Astrocyte of the cerebellum (primary cell): ENCODE data around the gene BICDL2.
"Not testable (repeated sequence)": the region's sequence is repeated elsewhere in the genome, so short reads cannot be mapped to it uniquely, and the experiment has no call there.

Source experiments
- DNase-seq: peaks from one replicate; pipeline ENCODE4 v3.0.0-alpha.2; 2011; ENCODE audit warnings: low read depth
- H3K4me3 ChIP-seq: 2 replicates; pipeline ENCODE4 v1.5.1; 2011; ENCODE audit warnings: mild to moderate bottlenecking, low read depth, low read length, moderate library complexity
- in situ Hi-C: cut with HindIII; loops from 2 replicates; pipeline ENCODE4 v1.10.0; 2017; ENCODE audit warnings: low sequenced_read_pairs
- TF ChIP-seq, protein P1 (sequence below): IDR thresholded peaks from 2 replicates; pipeline ENCODE4 v1.5.1; 2012; ENCODE audit warnings: low read length, low read depth, moderate library complexity, mild to moderate bottlenecking; ENCODE audit errors: missing control alignments

BICDL2 gene, protein sequence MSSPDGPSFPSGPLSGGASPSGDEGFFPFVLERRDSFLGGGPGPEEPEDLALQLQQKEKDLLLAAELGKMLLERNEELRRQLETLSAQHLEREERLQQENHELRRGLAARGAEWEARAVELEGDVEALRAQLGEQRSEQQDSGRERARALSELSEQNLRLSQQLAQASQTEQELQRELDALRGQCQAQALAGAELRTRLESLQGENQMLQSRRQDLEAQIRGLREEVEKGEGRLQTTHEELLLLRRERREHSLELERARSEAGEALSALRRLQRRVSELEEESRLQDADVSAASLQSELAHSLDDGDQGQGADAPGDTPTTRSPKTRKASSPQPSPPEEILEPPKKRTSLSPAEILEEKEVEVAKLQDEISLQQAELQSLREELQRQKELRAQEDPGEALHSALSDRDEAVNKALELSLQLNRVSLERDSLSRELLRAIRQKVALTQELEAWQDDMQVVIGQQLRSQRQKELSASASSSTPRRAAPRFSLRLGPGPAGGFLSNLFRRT

DNA sequence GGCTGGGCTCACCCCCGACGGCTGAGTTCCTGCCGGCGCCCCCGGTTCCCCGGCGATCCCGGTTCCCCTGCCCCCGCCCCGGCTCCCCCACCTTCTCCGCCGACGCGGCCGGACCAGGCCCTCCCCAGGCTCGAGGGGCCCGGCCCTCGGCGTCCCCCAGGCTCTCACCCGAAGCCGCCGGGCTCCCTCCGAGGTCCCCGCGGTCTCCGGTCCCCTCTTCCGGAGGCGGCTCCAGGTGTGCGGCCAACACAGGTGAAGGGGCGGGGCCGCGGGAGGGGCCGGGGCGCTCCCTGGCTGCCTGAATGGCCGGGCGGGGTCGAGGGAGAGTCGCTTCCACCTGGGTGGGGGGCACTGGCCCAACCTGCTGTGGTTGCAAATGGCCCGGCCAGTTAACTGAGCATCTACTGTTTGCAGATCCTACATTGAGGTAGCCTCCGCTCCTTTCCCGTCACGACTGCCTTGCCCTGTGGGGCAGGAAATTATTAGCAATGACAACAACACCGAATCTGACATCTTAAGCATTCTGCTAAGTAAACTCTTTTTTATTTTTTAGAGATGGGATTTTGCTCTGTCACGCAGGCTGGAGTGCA lies at the start of gene BICDL2:
Gene BICDL2, minus strand, starts transcription at position 219 of the 590 bp plus-strand sequence. CDS start 1,448 bp downstream, outside the sequence.
- in situ Hi-C loops = no loop called here
- TF ChIP-seq, protein P1, sequence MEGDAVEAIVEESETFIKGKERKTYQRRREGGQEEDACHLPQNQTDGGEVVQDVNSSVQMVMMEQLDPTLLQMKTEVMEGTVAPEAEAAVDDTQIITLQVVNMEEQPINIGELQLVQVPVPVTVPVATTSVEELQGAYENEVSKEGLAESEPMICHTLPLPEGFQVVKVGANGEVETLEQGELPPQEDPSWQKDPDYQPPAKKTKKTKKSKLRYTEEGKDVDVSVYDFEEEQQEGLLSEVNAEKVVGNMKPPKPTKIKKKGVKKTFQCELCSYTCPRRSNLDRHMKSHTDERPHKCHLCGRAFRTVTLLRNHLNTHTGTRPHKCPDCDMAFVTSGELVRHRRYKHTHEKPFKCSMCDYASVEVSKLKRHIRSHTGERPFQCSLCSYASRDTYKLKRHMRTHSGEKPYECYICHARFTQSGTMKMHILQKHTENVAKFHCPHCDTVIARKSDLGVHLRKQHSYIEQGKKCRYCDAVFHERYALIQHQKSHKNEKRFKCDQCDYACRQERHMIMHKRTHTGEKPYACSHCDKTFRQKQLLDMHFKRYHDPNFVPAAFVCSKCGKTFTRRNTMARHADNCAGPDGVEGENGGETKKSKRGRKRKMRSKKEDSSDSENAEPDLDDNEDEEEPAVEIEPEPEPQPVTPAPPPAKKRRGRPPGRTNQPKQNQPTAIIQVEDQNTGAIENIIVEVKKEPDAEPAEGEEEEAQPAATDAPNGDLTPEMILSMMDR = no peak
- no peak within 1 kb of the TSS for H3K4me3 ChIP-seq
- no peak for DNase-seq

DNA sequence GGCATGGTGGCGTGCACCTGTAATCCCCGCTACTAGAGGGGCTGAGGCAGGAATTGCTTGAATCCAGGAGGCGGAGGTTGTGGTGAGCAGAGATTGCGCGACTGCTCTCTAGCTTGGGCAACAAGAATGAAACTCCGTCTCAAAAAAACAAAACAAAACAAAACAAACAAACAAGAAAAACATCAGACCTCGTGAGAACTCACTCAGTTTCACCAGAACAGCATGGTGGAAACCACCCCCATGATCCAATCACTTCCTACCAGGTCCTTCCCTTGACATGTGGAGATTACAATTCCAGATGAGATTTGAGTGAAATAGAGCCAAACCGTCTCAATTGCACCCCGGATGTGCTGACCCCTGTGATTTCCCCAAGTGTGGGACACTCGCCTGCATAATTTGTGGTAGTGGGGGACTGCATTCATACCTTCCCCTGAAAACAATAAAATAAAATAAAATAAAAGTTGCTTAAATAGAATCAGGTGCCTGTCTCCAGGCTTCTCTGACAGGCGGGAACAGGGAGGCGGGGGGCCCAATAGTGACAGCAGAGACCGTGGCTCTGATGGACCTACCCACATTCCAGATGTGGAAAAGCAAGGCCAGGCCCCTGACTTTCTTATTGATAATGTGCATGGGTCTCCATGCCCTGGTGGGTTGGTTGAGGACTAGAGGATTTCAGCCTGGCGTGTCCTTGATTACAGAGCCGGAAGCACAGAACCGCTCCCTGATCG lies 49.3 kb upstream of the BICDL2 start:
- in situ Hi-C loops = no loop called here
- no peak overlapping the region for H3K4me3 ChIP-seq
- TF ChIP-seq, protein P1 = no peak
- DNase-seq = no peak

DNA sequence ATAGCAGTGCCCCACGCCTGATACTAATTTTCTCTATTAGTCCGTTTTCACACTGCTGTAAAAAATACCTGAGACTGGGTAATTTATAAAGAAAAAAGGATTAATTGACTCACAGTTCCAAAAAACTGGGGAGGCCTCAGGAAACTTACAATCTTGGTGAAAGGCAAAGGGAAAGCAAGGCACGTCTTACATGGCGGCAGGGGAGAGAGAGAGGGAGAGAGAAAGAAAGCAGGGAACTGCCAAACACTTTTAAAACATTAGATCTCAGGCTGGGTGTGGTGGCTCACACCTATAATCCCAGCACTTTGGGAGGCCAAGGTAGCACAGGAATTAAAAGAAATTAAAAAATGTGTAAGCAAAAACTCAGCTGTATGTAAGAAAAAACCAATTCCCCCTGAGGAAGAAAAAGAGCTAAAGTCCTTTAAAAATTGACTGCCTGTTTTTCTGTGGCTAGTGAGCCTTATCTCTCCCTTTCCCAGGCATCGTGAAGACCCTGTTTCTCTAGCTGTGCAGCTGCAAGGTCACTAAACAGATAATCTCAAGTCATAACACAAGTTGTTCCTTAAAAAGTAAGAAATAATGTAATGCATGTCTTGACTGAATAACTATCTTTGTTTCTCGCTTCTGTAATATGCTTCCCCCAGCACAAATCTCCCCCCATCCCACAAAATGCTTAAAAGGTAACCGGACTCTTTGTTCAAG lies 48.4 kb upstream of the BICDL2 start:
- in situ Hi-C loops = no loop called here
- TF ChIP-seq, protein P1 = no peak
- H3K4me3 ChIP-seq = no peak overlapping the region
- DNase-seq = no peak

DNA sequence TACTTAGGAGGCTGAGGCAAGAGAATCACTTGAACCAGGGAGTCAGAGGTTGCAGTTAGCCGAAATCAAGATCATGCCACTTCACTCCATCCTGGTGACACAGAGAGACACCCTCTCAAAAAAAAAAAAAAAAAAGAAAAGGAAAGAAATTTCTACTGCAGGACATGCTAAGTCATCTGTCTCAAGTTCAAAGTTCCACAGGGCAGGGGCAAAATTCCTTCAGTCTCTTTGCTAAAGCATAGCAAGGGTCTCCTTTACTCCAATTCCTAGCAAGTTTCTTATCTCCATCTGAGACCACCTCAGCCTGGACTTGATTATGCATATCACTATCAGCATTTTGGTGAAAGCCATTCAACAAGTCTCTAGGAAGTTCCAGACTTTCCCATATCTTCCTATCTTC lies 47.7 kb upstream of the BICDL2 start:
- H3K4me3 ChIP-seq = no peak overlapping the region
- in situ Hi-C loops = no loop called here
- TF ChIP-seq, protein P1 = no peak
- DNase-seq = no peak

DNA sequence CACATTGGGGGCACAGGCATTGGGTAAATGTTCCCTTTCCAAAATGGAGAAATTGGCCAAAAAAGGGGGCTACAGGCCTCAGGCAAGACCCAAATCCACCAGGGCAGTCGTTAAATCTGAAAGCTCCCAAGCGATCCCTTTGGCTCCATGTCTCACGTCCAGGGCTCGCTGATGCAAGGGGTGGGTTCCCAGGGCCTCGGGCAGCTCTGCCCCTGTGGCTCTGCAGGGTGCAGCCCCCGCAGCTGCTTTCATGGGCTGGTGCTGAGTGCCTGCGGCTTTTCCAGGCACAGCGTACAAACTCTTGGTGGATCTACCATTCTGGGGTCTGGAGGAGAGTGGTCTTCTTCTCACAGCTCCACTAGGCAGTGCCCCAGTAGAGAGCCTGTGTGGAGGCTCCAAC lies 46.7 kb upstream of the BICDL2 start:
- H3K4me3 ChIP-seq, DNase-seq, in situ Hi-C loops: not testable (repeated sequence)

DNA sequence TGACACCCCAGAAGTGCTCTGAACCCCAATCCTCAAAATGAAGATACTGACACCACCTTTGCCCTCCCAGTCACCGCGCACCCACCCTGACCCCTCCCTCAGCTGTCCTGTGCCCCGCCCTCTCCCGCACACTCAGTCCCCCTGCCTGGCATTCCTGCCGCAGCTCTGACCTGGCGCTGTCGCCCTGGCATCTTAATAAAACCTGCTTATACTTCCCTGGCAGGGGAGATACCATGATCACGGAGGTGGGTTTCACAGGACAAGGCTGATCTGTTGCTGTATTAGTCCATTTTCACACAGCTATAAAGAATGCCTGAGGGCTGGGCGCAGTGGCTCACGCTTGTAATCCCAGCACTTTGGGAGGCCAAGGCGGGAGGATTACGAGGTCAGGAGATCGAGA lies 45.2 kb upstream of the BICDL2 start:
- in situ Hi-C loops = not testable (repeated sequence)

DNA sequence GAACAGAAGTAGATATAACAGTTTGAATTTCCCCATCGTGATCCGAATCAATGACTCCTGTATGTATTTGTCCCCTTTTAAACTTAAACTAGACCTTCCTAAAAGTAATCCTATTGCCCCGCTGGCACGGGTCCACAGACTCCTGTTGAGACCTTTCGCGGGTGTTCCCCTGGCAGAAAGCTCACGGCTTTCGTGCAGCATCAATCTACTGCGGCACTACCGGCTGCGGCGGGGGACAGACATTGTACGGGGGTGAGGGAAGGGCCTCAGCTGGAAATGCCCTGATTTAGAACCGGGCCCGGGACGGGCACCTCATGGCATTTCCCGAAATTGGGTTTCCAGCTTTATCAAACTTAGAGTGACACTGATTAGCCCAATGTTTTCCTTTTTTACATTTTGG lies 43.3 kb upstream of the BICDL2 start:
- H3K4me3 ChIP-seq = no peak overlapping the region
- TF ChIP-seq, protein P1 = no peak
- in situ Hi-C loops = no loop called here
- DNase-seq = no peak

More for the DNA sequence above, 45.2 kb upstream of the BICDL2 start:
- DNase-seq, H3K4me3 ChIP-seq: not testable (repeated sequence)
